Fibroblast of the conjunctiva (primary cell): Measurements from ENCODE around the gene DNAAF8.

Source experiments
- DNase-seq: peaks from one replicate; pipeline ENCODE4 v3.0.0-alpha.2; 2010; ENCODE audit warnings: low read depth

DNAAF8 gene

GRCh38 chr16:4734063-4734729, at the start of gene DNAAF8, which contains the start of gene ANKS3:
Gene DNAAF8 (plus strand): TSS chr16:4734537. CDS start chr16:4736515, 1,978 bp downstream.
Gene ANKS3 (minus strand): TSS chr16:4734271. CDS start chr16:4730149, 4,122 bp downstream.
- peak; percentile 95 for DNase-seq

- DNase-seq = no peak
Measured at GRCh38 chr16:4684763-4685162, 49.6 kb upstream of the DNAAF8 start.

- no peak for DNase-seq
Measured at GRCh38 chr16:4685292-4685691, 49.0 kb upstream of the DNAAF8 start.

GRCh38 chr16:4685776-4686496, 48.4 kb upstream of the DNAAF8 start:
- DNase-seq = no peak

- no peak for DNase-seq
Measured at GRCh38 chr16:4686497-4687210, 47.7 kb upstream of the DNAAF8 start.

GRCh38 chr16:4687416-4687815, 46.9 kb upstream of the DNAAF8 start:
- no peak for DNase-seq

- no peak for DNase-seq
Measured at GRCh38 chr16:4687946-4688673, 46.2 kb upstream of the DNAAF8 start.

GRCh38 chr16:4688674-4689045, 45.7 kb upstream of the DNAAF8 start:
- no peak for DNase-seq

- no peak for DNase-seq
Measured at GRCh38 chr16:4689091-4689671, 45.2 kb upstream of the DNAAF8 start.

GRCh38 chr16:4689864-4690704, 44.3 kb upstream of the DNAAF8 start:
- no peak for DNase-seq

GRCh38 chr16:4690946-4691665, 43.2 kb upstream of the DNAAF8 start:
- DNase-seq = no peak

- no peak for DNase-seq
Measured at GRCh38 chr16:4691666-4692412, 42.5 kb upstream of the DNAAF8 start.

GRCh38 chr16:4692460-4693295, 41.7 kb upstream of the DNAAF8 start:
- DNase-seq = no peak

GRCh38 chr16:4693296-4693955, 40.9 kb upstream of the DNAAF8 start, which contains the start of gene NUDT16L1:
Gene NUDT16L1 (plus strand): TSS chr16:4693562. CDS start chr16:4693727, 165 bp downstream.
- DNase-seq = peak; percentile 85

- DNase-seq = peak; percentile 17
Measured at GRCh38 chr16:4693956-4694641, 40.2 kb upstream of the DNAAF8 start.

GRCh38 chr16:4694642-4695451, 39.5 kb upstream of the DNAAF8 start:
- DNase-seq = no peak
